ENCODE results near the gene CYP24A1.

GRCh38 chr20:54158226-54158625 lies 15.6 kb downstream of the CYP24A1 start:
- TF ChIP-seq EZH2phosphoT487 (IDR thresholded peaks at IDR 0.05; ENCODE audit: insufficient read depth, low read depth) (no peak), EZH2 (IDR thresholded peaks at IDR 0.05; ENCODE audit: insufficient read depth, poor library complexity, severe bottlenecking) (no peak)
